H1 (cell line): ENCODE results near the gene HSPBAP1. TPM values are rescaled to one million over a fixed set of nuclear protein-coding genes. Genes with fewer than 3 reads are reported as not detected.

Experiments
- HDAC2 ChIP-seq, 2 experiments: fragments of 300-600 bp in 1 of 2; sonication (generic) in 1 of 2; IDR thresholded peaks; 2 replicates each; pipeline ENCODE4 v1.6.1; 2011 to 2012; ENCODE audit warnings: low read depth in 2 of 2, low read length in 2 of 2, mild to moderate bottlenecking in 2 of 2, moderate library complexity in 2 of 2, borderline replicate concordance in 1 of 2, inconsistent platforms in 1 of 2
- KDM1A ChIP-seq: fragments of 200-600, 300-600 bp; sonication (generic); IDR thresholded peaks from 2 replicates; pipeline ENCODE4 v1.7.1; 2016; ENCODE audit warnings: mild to moderate bottlenecking, low read length, borderline replicate concordance
- polyA plus RNA-seq, 7 experiments: library from polyadenylated mRNA; depleted of rRNA in 3 of 7; stranded (reverse) in 5 of 7; unstranded in 2 of 7; fragments of >200 nt in 5 of 7; fragments of 200-250 nt in 2 of 7; gene quantifications; 1 replicate in 5 of 7; 2 replicates in 1 of 7; 4 replicates in 1 of 7; pipeline versions ENCODE4 v1.2.1 to v1.2.3, GENCODE V29; 2011 to 2013; ENCODE audit warnings: missing spikeins in 2 of 7, mixed read lengths in 2 of 7
- total RNA-seq: library from RNA; stranded (reverse); fragmentation: NEBNext Ultra II Directional; extraction: Animal tissue kit (Norgen Biotek cat#: 25700); gene quantifications from 2 replicates; pipeline ENCODE4 v1.2.1, GENCODE V29; 2021

HSPBAP1 gene
- total and polyA plus RNA-seq, 2 of the 8 experiments (the other 6 are each of a cell fraction or from before 2014, with no cell fraction given): 7.5 to 8.3 TPM

DNA sequence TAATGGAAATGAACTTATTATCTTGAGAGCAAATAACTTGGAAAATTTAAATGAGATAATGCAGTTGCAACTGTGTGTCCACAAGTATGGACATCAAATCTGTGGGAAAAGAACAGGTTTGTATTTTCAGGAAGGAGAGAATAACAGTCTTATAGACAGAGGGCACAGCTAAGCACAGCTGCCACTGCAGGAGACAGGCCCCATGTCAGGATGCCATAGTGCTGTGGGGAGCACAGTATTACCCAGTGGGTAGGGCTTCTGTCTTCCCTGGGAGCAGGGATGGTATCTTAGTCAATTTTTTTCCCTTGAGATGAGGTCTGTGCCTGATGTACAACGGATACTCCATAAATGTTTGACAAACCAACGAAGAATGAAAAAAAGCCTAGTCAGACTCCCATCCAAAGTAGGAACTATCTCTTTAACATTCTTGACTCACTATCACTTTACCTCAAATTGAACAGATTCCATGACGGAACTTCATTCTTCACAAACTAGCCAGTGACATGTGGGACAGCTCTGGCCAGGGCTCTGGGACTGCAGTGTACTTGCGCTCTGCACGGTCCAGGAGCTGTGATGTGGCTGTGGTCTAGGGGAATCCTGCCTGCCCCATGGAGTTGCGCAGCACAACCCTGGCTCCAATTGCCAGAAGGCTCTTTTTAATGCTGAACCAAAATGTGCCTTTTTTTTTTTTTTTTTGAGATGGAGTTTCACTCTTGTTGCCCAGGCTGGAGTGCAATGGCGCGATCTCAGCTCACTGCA lies 64.7 kb downstream of the HSPBAP1 start (continued):
- TF ChIP-seq HDAC2 (IDR thresholded peaks at IDR 0.05; ENCODE audit: borderline replicate concordance in 1 of 2, low read depth in 2 of 2, low read length in 2 of 2) (no peak), KDM1A (no peak)
